ENCODE data around the gene DIP2A.

DNA sequence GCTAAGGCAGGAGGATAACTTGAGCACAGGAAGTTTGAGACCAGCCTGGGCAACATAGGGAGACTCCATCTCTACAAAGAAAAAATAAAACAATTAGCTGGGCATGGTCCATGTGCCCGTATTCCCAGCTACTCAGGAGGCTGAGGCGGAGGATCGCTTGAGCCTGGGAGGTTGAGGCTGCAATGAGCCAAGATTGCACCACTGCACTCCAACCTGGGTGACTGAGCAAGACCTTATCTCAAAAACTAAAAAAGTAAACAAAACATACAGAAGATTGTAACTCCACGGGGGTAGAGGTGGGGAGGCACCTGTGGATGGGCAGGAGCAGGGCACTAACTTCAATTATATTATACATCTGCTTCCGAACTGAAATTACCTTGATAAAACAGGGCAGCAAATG lies 141.6 kb downstream of the DIP2A start:
- TF ChIP-seq, protein P1, sequence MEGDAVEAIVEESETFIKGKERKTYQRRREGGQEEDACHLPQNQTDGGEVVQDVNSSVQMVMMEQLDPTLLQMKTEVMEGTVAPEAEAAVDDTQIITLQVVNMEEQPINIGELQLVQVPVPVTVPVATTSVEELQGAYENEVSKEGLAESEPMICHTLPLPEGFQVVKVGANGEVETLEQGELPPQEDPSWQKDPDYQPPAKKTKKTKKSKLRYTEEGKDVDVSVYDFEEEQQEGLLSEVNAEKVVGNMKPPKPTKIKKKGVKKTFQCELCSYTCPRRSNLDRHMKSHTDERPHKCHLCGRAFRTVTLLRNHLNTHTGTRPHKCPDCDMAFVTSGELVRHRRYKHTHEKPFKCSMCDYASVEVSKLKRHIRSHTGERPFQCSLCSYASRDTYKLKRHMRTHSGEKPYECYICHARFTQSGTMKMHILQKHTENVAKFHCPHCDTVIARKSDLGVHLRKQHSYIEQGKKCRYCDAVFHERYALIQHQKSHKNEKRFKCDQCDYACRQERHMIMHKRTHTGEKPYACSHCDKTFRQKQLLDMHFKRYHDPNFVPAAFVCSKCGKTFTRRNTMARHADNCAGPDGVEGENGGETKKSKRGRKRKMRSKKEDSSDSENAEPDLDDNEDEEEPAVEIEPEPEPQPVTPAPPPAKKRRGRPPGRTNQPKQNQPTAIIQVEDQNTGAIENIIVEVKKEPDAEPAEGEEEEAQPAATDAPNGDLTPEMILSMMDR (IDR thresholded peaks at IDR 0.05): no peak
- TF ChIP-seq POLR2AphosphoS5 (IDR thresholded peaks at IDR 0.05; ENCODE audit: low read depth, low read length): no peak
